HG03460 (cell line): ENCODE measurements around the gene ENTPD2.
A peak's percentile ranks its signal among the peaks of the same experiment; 100 is the strongest.
"Not testable (repeated sequence)": the region's sequence is repeated elsewhere in the genome, so short reads cannot be mapped to it uniquely, and the experiment has no call there.

Experiments
- ATAC-seq: cut with Tn5 transposase; IDR thresholded peaks from one replicate; pipeline ENCODE4 v1.9.1; 2021; ENCODE audit not compliant: unreplicated experiment

The ENTPD2 gene

GRCh38 chr9:137006116-137007003 lies 47.5 kb downstream of the ENTPD2 start:
- no peak for ATAC-seq

- not testable (repeated sequence) for ATAC-seq
Observed at GRCh38 chr9:137004285-137004684, 49.6 kb downstream of the ENTPD2 start.

- ATAC-seq: no peak
Observed at GRCh38 chr9:137002646-137003041, 51.2 kb downstream of the ENTPD2 start.

- ATAC-seq: no peak
Observed at GRCh38 chr9:137001857-137002645, 51.8 kb downstream of the ENTPD2 start.

GRCh38 chr9:137000177-137000930 lies 53.5 kb downstream of the ENTPD2 start:
- peak; percentile 64 for ATAC-seq
